NCI-H2029 treated with DMSO at 0.1 percent for 48 hours (cell line): Measurements from ENCODE around the gene GTF3C2.
"Not testable (repeated sequence)": the region's sequence is repeated elsewhere in the genome, so short reads cannot be mapped to it uniquely, and the experiment has no call there.

Experiments used
- DNase-seq: peaks from one replicate; lab custom pipeline; 2025; lab: John Stamatoyannopoulos, UW

GTF3C2 gene

DNA sequence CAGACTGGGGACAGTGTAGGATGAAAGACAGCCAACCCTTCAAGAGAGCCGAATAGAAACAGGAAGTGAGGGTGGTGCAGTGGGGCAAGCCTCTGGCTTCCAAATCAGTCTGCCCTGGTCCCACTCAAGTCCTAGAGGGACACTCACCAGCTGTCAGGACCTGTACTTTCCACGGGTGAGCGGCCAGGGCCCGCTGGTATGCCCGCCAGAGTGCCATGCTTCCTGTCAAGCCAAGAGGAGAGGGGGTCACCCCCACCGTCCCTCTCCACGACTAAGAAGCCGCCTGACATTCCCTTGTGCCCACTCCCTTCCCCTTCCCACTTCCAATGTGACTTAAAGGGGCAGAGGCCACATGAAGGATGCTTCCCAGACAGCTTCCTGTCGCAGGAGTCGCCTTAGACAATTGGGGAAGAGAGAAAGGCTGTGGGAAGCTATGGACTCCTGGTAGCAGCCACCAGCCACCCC is 34.2 kb downstream of the GTF3C2 start:
- DNase-seq, result no peak

DNA sequence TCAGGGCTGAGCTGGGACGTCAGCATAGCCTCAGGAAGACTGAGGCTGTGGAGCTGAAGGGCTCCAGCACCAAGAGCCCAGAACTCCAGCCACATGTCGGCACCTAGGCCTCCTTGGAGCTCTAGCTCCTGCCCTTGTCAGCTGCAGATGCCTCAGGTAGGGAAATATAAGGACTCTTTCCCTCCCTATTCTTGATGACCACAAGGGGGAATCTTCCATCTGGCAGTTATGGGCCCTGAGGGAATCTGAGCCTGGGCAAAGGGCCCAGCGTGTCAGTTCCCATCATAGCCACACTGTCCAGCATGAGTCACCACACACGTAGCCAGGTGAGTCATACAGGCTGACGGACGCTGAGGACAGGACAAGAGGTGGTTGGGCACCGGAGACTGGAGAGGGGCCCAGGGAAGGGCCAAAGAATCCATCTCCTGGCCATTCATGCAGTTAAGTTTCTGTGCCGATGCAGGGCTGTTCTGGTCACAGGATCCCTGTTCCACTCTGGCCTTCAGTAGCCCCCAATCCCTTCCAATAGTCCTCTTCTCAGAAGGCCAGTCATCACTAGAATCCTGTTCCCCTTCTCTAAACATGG is 35.5 kb downstream of the GTF3C2 start:
- DNase-seq, result no peak

DNA sequence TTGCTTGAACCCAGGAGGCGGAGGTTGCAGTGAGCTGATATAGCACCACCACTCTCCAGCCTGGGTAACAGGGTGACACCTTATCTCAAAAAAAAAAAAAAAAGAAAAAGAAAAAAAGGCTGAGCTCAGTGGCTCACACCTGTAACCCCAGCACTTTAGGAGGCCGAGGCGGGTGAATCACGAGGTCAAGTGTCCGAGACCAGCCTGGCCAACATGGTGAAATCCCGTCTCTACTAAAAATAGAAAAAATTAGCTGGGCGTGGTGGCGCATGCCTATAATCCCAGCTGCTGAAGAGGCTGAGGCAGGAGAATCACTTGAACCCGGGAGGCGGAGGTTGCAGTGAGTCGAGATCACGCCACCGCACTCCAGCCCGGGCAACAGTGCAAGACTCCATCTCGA is 36.7 kb downstream of the GTF3C2 start:
- DNase-seq, result not testable (repeated sequence)

DNA sequence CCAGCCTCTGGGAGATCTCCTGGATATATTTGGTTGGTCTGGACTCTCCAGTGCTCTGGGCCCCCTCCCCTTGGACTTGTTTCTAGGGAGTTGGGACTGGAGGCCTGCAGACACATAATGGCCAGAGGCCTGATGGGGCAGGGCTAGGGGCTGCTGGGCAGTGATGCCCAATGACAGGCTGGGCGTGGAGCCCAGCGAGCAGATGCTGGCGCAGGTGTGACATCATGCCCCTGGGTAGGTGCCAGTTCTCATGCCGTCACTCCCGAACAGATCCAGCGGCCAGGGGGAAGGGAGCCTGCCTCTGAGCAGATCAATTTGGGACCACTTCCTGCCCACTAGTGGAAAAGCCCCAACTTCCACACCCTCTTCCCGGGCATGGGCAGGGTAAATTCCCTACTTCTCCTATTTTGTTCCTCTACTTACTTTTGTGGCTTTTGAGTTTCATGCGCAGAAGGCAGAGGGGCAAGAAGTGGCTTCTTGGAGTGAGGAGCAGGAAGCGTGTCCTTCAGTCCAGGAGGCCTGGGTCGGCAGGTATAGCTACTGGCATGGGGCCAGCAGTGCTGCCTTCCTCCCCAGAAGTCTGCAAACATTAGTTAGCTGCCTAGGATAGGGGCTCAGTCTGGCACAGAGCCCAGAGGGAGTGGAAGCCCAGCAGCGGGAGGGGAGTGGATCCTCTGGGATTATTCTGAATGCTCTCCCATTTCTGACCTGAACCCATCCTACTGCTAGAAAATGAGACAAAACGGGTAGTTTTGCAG is 39.7 kb downstream of the GTF3C2 start:
- peak; percentile 34 for DNase-seq

DNA sequence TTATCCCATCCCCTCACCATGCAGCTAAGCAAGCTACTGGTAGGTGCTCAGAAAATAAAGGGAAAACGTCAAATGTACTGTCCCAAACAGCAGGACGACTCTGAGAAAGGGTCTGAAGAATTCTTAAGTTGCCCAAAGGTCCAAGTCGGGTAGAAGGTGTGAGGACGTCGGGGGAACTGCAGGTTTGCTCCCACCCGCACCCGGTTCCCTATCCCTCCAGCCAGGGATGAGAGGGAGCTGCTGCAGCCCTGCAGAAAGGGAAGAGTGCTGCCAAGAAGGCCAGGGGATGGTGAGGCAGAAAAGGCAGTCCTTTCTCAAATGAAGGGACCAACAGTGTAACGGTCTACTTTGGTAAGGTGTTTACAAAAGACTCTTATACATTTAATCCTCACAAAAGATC is 41.4 kb downstream of the GTF3C2 start:
- no peak for DNase-seq

DNA sequence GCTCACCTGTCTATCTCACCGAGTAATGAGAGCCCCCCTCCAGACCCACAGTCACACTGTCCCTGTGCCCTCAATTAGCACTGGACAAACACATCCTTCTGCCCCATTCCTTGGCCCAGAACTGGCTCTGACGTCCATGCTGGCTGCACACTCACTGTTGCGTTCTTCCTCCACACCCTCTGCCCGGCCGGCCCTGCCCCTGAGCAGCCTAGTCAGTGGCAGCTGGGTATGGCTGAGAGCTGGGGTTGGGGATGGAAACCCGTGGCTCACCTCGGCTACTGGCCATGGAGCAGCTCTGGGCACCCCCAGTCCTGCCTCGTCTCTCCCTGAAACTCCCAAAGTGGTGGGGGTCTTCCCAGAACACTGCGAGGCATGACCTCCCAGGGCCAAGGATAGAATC is 41.9 kb downstream of the GTF3C2 start:
- no peak for DNase-seq

DNA sequence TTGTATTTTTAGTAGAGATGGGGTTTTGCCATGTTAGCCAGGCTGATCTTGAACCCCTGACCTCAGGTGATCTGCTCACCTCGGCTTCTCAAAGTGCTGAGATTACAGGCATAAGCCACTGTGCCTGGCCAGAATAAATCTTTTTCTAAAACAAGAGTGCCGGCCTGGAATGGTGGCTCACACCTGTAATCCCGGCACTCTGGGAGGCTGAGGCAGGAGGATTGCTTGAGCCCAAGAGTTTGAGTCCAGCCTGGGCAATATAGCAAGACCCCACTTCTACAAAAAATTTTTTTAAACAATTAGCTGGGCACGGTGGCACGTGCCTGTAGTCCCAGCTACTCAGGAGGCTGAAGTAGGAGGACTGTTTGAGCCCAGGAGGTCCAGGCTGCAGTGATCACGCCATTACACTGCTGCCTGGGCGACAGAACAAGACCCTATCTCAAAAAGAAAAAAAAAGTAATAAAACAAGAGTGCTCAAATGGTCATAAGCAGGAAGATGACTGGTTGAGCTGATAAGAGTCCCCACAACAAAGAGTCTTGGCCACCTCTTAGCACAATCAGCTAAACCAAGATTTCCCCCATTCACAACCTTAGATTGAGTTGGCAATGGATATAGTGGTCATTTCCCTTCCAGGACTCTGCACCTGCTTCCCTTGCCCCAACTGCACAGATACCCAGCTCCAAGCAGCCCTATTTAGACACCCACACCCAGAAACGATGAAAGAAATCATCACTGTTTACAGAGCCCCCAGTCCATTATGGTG is 42.5 kb downstream of the GTF3C2 start:
- no peak for DNase-seq

DNA sequence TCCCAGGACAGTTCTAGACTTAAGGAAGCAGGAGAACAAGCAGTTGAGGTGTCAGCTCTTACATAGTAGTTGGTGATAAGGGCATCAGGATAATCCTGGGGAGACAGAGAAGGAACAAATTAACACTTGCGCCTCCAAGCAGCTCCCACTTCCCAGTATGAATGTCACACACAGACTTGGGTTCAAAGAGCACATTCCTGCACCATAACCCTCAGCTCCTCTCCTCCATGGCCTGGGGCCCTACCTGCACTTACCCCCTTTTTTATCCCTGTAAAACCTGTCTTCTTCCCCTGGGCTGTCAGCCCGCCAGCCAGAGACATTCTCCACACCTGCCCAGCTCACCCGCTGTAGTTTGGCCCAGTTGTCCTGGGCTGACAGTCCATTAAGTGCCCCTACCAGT is 44.4 kb downstream of the GTF3C2 start:
- no peak for DNase-seq

DNA sequence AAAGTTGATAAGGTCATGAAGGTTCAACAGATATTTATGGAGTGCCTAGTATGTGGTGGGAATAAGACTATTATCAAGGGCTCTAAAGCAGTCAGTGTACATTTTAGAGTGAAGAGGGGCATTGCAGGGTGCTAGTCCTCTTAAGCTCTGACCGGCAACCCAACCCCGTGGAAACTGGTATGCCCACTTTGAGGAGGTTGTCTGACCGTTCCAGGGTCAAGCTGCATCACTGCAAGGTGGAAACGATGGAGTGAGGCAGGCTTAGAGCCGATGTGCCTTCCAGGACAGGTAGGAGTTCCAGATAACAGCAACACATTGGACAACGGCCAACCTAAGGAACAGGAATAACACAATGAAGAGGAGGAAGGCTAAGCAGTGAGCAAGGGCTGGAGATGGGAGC is 46.9 kb downstream of the GTF3C2 start:
- DNase-seq, result no peak

DNA sequence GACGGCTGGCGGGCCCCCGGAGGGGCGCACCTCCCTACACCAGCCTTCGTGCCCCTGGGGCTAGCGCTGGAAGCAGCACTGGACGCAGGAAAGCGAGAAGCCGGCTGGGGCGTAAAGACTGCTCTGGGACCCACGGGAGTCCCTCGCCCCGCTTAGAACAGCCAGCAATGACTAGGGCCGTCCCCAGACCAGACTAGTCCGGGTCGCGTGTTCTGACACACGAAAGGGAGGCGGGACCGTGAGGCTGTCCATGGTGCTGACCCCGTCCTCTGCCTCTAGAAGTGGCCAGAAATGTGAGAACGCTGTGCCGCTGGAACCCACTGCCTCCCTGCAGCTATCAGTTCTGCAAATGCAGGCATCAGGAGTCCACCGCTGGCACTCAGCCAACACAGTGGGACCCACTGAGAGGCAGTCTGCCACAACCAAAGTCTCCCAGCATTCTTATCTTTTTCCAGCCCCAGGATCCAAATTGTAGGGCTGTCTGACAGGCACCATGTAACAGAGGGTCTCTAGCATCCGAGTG is 48.1 kb downstream of the GTF3C2 start, which contains the start of gene UCN:
Gene UCN, minus strand, starts transcription at position 87 of the 523 bp plus-strand sequence. CDS start 550 bp downstream, outside the sequence.
- no peak for DNase-seq

DNA sequence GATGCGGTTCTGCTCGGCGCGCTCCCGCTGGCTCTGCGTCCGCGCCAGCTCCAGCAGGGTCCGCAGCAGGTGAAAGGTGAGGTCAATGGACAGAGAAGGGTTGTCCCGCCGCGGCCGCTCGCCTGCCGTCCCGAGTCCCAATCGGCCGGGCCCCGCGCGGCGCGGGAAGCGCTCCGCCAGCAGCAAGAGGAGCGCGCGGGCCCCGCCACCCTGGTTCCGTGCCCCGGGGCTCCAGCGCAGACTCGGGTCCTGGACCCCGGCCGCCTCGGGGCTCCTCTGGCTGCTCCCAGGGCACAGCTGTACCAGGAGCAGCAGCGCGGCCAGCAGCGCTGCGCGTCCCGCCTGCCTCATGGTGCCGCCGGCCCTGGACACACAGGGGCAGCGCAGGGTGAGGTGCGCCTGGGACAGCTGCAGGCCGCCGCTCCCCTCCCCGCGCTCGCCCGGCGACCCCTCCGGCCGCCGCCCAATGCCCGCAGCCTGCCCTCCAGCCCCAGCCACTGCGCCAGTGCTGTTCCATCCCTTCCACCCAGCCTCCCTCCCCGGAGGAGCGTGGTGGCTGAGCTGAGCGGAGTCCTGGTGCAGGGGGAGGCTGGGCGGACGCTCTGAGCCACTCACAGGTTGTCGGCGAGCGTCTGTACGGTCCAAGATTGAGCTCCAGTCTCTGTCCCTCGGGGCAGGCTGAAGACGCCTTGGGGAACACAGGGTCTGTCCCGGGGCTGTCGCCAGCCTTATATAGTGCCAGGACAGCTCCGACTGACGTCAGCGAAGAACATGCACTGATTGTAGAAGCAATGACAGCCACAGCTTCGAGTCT is 48.8 kb downstream of the GTF3C2 start:
- no peak for DNase-seq

DNA sequence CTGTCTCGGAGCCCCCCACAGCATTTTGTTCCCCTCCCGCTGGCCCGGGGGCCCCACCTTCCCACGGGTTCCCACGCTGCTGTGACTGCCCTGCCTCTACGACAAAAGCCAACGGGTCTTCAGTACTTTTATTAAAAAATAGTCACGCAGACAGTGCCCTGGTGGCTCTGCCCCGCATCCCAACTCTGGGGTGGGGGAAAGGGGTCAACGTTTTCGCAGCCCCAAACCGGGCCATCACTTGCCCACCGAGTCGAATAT is 49.3 kb downstream of the GTF3C2 start:
- no peak for DNase-seq

DNA sequence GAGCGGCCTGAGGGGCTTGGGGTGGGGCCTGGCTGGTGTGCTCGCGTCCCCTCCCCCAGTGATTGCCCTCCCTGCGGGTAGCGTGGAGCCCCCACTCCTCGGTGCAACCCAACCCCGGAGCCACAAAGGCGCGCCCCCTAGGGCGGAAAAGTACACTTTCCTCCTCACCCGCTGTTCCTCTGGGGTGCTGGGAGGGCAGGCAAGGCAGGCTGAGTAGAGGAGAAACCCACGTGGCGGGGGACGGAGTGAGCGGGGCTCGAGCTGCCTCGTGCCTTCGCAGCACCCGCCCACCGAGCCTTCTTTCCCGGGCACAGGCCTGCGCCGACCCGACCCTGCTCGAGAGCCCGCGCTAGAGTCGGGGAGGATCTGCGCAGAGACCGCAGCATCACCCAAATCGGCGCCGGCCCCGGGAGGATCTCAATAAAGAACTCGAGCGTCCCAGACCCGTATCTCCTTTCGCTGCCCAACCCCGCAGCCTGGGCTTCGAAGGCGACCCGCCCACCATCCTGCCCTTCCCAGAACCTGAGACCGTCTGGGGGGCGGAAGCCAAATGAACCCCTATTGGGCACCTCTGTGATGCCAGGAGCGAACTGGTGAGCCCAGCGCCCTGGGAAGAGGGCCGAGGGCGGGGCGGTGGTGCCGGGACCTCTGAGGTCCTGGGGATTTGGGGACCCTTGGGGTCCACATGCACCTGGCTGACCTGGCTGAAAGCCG is 49.8 kb downstream of the GTF3C2 start:
- DNase-seq, result no peak

DNA sequence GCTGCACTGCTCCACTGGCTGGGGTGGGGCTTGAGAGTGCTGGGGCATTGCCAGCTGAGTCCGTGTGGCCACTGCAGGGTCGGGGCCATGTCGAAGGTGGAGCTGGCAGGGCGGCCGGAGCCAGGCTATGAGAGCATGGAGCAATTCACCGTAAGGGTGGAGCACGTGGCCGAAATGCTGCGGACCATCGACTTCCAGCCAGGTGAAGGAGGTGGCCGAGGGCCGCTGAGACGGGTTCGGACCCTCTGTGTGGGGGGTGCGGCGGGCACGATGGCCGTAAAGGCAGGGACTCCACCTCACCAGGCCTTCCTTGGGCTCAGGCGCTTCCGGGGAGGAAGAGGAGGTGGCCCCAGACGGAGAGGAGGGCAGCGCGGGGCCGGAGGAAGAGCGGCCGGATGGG is 50.4 kb downstream of the GTF3C2 start:
- DNase-seq, result no peak

DNA sequence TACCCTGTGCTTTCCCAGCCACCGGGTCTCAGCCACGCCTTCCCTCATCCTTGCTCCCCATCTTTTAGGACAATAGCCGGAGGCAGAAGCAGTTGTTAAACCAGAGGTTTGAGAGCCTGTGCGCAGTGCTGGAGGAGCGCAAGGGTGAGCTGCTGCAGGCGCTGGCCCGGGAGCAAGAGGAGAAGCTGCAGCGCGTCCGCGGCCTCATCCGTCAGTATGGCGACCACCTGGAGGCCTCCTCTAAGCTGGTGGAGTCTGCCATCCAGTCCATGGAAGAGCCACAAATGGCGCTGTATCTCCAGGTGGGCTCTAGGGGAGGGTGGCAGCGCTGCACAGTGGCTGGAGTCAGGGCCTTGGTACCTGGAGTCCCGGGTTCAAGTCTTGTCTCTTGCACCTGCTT is 51.0 kb downstream of the GTF3C2 start:
- DNase-seq, result no peak

DNA sequence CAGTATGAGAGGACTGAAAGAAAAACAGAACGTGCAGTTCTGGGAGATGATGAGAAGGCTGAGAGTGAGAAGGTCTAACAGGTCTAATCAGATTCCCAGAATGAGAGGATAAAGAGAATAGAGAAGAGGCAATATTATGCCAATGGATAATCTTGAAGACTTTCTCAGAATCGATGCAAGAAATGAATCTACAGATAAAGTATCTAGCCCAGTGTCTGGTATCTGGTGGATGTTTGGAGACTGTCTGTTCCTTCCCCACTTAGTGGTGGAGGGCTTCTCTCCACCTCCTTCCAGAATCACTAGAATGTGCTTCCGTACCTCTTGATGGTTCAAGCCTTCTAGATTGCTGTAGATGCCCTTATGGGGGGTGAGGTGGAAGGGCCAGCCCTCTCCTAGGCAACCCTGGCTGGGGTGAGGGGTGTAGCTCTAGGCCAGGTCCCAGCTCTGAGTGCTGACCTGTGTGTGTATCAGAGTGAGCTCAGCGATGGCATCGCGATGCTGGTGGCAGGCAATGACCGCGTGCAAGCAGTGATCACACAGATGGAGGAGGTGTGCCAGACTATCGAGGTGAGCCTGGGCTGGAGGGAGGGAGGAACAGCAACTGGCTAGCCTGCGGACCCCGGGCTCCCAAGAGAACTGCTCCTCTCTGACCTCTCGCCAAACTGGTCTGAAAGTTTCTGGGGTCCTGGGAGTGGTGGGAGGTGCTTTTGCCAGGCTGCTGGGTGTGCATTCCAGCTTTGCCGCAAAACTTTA is 51.9 kb downstream of the GTF3C2 start:
- DNase-seq, result no peak

DNA sequence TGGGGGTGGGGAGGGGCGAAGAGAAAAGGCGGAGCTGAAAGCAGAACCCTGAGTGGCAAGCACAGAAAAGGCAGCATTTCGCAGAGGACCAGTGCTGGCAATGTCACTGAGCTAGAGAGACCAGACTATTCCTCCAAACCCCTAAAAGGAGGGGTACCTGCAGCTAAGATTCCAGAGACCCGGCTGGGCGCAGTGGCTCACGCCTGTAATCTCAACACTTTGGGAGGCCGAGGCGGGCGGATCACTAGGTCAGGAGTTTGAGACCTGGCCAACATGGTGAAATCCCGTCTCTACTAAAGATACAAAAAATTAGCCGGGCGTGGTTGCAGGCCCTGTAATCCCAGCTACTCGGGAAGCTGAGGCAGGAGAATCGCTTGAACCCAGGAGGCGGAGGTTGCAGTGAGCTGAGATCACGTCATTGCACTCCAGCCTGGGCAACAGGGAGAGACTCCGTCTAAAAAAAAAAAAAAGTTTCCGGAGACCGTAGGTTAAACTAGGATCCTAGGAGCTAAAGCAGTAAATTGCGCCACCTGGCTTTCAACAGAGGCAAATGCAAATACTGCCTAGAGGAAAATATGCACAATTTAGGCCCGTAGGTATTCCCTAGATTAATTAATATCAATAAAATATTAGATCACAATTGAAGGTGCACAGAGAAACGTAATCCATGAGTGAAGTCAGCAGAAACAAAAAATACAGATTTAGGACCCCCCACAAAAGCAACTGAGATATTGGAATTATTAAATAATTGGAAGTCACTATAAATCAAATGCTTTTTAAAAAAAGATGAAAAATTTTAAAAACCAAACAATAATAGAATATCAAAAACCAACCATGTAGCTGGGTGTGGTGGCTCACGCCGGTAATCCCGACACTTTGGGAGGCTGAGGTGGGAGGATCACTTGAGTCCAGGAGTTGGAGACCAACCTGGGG is 53.2 kb downstream of the GTF3C2 start:
- peak; percentile 55 for DNase-seq

DNA sequence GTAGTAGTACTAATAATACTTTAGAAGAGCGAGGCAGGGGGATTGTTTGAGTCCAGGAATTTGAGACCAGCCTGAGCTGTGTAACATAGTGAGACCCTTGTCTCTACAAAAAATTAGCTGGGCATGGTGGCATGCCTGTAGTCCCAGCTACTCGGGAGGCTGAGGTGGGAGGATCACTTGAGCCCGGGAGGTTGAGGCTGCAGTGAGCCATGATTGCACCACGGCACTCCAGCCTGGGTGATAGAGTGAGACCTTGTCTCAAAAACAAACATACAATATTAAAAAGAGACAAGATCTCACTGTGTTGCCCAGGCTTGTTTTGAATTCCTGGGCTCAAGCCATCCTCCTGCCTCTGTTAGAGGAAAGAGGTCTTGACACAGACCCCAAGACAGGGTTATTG is 56.0 kb downstream of the GTF3C2 start:
- DNase-seq, result not testable (repeated sequence)

DNA sequence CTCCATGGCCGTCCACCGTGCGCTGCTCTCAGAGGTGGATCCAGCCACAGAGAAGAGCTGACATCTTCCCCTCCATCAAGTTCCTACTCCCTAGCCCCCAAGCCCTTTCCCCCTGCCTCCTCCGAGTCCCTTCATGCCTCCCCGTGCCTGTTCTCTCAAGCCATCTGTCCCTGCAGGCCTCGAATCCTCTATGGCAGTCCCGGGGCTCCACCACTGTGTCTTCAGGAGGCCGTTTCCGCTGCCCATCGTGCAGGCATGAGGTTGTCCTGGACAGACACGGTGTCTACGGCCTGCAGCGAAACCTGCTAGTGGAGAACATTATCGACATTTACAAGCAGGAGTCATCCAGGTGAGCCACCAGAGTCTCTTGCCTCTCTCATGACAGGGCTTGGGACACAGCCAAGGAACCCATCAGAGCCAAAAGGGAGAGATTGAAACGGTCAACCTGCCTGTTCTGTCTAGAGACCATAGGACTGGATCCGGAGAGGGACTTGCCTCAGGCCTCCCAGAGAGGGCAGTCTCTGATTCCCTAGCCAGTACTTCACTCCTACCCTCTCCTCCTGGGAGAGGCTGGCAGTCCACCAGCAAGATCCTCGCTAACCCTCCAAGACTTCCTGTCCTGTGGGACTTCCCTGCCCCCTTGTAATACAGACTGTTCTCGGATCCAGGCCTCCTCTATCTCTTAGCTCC is 58.0 kb downstream of the GTF3C2 start:
- DNase-seq, result peak; percentile 29
